ENCODE results near the gene ZNF614. TPM values are rescaled to one million over a fixed set of nuclear protein-coding genes. Genes with fewer than 3 reads are reported as not detected.
"Not testable (repeated sequence)": the region's sequence is repeated elsewhere in the genome, so short reads cannot be mapped to it uniquely, and the experiment has no call there.

Gene ZNF614
- total RNA-seq, 1 donor = 12.1 TPM

DNA sequence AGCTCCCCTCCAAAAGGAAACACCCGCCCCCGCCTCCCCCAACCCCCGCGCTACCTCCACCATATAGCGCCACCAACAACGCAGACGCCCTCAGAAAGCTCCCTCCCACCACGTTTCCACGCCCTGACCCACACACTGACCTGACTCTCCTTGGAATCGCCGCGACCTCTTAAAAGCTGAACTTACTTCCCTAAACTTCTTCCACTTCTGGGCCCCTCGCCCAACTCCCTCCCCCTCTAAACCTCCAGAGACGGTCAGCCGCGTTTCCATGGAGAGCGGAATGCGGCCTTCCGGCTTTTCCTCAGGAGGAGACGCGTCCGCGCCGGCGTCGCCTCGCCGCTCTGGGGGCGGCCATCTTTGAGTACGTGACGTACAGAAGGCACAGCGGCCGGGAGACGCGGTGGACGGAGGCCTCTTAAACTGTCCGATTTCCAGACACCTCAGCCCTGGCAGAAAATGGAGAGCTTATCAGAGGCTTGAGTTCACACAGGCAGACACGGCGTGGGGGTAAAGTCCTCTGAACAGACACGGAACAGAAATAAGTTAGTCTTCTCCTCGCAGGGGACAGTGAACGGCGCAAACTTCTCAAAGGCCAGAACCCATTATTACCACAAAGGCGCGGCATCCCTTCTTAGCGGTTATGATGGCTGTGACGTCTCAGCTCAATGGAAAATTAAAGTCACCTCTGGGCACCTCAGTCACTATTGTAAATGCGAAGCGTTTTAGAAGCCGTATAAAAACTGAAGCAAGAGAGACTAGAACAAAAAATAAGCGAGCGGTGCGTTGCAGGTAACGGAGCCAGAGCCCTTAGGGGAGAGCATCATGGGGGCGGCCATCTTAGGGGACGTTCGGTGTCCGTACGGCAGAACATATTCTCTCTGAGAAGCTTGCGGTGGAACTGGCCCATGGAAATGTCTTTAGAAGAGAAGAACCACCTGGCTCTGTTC is 20.6 kb upstream of the ZNF614 start, which contains the start of gene ZNF432:
Gene ZNF432 (minus strand): TSS at position 284 of the 947 bp plus-strand sequence. CDS start 1,970 bp downstream, outside the sequence.
- TF ChIP-seq, protein P1, sequence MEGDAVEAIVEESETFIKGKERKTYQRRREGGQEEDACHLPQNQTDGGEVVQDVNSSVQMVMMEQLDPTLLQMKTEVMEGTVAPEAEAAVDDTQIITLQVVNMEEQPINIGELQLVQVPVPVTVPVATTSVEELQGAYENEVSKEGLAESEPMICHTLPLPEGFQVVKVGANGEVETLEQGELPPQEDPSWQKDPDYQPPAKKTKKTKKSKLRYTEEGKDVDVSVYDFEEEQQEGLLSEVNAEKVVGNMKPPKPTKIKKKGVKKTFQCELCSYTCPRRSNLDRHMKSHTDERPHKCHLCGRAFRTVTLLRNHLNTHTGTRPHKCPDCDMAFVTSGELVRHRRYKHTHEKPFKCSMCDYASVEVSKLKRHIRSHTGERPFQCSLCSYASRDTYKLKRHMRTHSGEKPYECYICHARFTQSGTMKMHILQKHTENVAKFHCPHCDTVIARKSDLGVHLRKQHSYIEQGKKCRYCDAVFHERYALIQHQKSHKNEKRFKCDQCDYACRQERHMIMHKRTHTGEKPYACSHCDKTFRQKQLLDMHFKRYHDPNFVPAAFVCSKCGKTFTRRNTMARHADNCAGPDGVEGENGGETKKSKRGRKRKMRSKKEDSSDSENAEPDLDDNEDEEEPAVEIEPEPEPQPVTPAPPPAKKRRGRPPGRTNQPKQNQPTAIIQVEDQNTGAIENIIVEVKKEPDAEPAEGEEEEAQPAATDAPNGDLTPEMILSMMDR (IDR thresholded peaks at IDR 0.05; ENCODE audit: insufficient read depth, low read depth, low read length) = no peak
- peak within 1 kb of the TSS; percentile 76 for H3K4me3 ChIP-seq (ENCODE audit: low read depth, low read length)
- DNase-seq (ENCODE audit: low read depth) = peak; percentile 98

DNA sequence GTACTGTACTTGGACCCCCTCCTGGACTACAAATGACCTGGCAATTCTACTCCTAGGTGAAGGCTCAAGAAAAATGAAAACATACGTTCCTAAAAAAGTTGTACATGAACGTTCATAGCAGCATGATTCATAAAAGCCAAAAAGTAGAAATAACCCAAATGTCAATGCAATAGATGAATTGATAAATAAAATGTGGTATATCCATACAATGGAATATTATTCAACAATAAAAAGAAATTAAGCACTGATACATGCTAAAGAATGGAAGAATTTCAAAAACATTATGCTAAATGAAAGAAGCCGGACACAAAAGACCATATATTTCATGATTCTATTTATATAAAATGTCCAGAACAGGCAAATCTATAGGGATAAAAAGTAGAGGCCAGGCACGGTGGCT is 11.0 kb upstream of the ZNF614 start:
- no peak for DNase-seq (ENCODE audit: low read depth)
- no peak overlapping the region for H3K4me3 ChIP-seq (ENCODE audit: low read depth, low read length)
- TF ChIP-seq, protein P1 (IDR thresholded peaks at IDR 0.05; ENCODE audit: insufficient read depth, low read depth, low read length) = no peak

DNA sequence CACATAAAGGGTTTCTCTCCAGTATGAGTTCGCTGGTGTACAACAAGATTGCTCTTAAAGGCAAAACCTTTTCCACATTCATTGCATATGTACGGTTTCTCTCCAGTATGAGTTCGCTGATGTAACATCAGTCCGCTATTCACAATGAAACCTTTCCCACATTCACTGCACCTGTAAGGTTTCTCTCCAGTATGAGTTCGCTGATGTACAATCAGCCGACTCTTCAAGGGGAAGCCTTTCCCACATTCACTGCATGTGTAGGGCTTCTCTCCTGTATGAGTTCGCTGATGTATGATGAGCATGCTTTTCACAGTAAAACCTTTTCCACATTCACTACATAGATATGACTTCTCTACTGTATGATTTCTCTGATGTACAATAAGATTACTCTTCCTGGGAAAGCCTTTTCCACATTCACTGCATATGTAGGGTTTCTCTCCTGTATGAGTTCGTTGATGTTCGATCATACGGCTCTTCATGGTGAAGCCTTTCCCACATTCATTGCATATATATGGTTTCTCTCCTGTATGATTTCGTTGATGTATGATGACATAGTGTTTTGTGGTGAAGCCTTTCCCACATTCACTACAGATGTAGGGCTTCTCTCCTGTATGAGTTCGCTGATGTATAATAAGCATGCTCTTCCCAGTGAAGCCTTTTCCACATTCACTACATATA is 6.0 kb upstream of the ZNF614 start:
- H3K4me3 ChIP-seq (ENCODE audit: low read depth, low read length) = no peak overlapping the region
- peak; percentile 19 for DNase-seq (ENCODE audit: low read depth)
- TF ChIP-seq, protein P1 (IDR thresholded peaks at IDR 0.05; ENCODE audit: insufficient read depth, low read depth, low read length) = no peak

DNA sequence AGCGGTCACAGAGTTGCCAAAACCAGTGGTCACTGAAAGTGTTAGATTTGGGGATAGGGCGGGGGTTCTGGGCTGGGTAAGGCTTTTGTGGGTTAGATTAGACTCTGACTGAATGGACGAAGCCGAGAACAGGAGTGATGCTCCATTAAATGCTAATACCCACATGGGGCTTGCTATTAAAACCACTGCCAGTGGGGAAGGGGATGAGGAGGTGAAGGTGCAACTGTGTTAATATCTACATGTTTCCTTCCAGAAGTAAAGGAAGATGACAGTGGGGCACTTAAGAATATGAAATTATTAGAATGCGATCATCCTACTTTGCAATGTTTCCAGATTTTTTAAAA is 573 bp upstream of the ZNF614 start:
- TF ChIP-seq, protein P1 (IDR thresholded peaks at IDR 0.05; ENCODE audit: insufficient read depth, low read depth, low read length) = no peak
- DNase-seq (ENCODE audit: low read depth) = no peak
- peak overlapping the region; percentile 86 for H3K4me3 ChIP-seq (ENCODE audit: low read depth, low read length)

DNA sequence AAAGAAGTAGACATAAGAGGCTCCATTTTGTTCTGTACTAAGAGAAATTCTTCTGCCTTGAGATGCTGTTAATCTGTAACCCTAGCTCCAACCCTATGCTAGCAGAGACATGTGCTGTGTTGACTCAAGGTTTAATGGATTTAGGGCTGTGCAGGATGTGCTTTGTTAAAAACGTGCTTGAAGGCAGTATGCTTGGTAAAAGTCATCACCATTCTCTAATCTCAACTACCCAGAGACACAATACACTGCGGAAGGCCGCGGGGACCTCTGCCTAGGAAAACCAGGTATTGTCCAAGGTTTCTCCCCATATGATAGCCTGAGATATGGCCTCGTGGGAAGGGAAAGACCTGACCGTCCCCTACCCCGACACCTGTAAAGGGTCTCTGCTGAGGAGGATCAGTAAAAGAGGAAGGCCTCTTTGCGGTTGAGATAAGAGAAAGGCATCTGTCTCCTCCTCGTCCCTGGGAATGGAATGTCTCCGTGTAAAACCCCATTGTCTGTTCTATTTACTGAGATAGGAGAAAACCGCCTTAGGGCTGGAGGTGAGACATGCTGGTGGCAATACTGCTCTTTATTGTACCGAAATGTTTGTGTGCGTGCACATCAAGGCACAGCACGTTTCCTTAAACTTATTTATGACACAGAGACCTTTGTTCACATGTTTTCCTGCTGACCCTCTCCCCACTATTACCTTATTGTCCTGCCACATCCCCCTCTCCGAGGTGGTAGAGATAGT is 1.8 kb downstream of the ZNF614 start:
- not testable (repeated sequence) for H3K4me3 ChIP-seq (ENCODE audit: low read depth, low read length); DNase-seq (ENCODE audit: low read depth)

DNA sequence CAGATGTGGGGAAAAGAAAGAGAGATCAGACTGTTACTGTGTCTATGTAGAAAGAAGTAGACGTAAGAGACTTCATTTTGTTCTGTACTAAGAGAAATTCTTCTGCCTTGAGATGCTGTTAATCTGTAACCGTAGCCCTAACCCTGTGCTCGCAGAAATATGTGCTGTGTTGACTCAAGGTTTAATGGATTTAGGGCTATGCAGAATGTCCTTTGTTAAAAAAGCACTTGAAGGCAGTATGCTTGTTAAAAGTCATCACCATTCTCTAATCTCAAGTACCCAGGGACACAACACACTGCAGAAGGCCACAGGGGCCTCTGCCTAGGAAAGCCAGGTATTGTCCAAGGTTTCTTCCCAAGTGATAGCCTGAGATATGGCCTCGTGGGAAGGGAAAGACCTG is 3.7 kb downstream of the ZNF614 start:
- H3K4me3 ChIP-seq (ENCODE audit: low read depth, low read length) = not testable (repeated sequence)

DNA sequence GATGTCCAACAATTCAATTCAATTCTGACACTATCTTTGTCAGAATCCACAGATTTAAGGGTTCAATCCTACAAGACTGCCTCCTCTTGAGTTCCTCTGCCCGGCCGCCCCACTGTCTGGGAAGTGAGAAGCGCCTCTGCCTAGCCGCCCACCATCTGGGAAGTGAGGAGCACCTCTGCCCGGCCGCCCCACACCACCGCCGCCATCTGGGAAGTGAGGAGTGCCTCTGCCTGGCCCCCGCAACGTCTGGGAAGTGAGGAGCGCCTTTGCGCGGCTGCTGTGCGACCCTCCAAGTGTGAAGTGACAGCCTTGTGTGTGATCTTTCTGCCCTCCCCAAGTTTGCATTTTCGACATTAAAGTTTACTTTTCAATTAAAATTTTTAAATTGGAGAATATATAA is 6.0 kb downstream of the ZNF614 start:
- H3K4me3 ChIP-seq (ENCODE audit: low read depth, low read length) = no peak overlapping the region
- TF ChIP-seq, protein P1 (IDR thresholded peaks at IDR 0.05; ENCODE audit: insufficient read depth, low read depth, low read length) = no peak
- no peak for DNase-seq (ENCODE audit: low read depth)

More for the DNA sequence above, 3.7 kb downstream of the ZNF614 start:
- not testable (repeated sequence) for DNase-seq (ENCODE audit: low read depth)
